ELR (cell line): ENCODE measurements around the gene RUFY1.
A peak's percentile ranks its signal among the peaks of the same experiment; 100 is the strongest.
"Not testable (repeated sequence)": the region's sequence is repeated elsewhere in the genome, so short reads cannot be mapped to it uniquely, and the experiment has no call there.

Experiments used
- DNase-seq: peaks from one replicate; pipeline ENCODE4 v3.0.0-alpha.2; 2015; ENCODE audit warnings: low read depth

The RUFY1 gene, protein sequence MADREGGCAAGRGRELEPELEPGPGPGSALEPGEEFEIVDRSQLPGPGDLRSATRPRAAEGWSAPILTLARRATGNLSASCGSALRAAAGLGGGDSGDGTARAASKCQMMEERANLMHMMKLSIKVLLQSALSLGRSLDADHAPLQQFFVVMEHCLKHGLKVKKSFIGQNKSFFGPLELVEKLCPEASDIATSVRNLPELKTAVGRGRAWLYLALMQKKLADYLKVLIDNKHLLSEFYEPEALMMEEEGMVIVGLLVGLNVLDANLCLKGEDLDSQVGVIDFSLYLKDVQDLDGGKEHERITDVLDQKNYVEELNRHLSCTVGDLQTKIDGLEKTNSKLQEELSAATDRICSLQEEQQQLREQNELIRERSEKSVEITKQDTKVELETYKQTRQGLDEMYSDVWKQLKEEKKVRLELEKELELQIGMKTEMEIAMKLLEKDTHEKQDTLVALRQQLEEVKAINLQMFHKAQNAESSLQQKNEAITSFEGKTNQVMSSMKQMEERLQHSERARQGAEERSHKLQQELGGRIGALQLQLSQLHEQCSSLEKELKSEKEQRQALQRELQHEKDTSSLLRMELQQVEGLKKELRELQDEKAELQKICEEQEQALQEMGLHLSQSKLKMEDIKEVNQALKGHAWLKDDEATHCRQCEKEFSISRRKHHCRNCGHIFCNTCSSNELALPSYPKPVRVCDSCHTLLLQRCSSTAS

DNA sequence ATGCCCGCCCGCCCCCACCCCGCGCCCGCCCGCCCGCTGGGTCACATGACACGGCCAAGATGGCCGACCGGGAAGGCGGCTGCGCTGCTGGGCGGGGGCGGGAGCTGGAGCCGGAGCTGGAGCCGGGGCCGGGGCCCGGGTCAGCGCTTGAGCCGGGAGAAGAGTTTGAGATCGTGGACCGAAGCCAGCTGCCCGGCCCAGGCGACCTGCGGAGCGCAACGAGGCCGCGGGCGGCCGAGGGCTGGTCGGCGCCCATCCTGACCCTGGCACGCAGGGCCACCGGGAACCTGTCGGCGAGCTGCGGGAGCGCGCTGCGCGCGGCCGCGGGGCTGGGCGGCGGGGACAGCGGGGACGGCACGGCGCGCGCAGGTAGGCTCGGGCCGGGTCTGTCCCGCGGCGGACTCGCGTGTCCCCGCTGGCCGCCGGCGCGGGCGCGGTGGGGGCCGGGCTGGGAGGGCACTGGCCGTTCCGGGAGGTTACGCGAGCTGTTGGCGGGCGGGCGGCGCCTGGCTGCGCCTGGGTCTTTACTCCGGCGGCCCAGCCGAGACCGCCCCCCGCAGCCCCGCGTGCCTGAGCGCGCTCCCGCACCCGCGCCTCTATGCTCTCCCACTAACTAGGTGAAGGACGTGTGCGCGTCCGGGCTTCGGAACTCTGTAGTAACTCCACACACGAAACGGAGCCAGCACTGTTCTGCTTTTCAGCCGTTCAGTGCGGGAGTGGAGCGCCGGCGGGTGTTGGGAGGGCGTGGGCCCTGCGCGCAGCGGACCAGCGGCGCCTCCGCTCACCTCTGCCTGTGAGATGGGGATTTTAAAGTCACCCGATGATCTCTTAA lies at the start of gene RUFY1:
TSS of gene RUFY1 (plus strand) at position 44 of the 832 bp plus-strand sequence. CDS start at position 60, 16 bp downstream.
- DNase-seq, result peak; percentile 83

DNA sequence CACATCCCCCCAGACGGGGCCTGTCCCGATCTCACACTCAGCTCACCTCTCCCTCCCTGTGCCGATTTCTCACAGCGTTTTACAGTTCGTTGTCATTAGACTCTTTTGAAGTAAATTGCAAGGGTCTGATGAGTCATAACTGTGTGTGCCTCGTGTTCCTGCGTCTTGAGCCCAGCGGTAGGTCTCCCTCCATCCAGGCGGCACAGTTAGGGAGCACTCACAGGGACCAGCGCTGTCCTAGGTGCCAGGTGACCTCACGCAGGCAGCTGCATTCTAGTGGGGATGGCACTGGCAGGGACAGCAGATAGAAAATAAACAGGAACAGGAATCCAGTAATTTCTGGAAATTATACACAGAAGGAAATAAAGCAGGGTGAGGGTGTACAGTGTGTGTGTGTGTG lies 48.4 kb upstream of the RUFY1 start:
- DNase-seq, result not testable (repeated sequence)

DNA sequence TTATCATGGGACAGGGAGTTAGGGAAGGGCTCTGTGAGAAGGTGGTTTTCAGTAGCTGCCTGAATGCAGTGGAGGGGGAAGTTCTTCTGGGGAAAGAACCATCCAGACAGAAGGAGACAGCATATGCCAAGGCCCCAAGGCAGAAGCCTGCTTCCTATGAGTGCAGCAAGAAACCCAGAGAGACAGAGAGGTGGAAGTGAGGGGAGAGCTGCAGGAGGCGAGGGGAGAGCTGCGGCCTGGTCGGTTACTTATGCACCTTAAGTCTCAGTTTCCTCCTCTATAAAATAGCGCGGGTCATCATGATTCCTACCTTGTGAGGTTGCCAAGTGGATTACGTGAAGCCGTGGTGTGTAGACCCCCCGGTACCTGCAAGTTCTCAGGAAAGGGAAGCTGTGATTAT lies 47.9 kb upstream of the RUFY1 start:
- not testable (repeated sequence) for DNase-seq

DNA sequence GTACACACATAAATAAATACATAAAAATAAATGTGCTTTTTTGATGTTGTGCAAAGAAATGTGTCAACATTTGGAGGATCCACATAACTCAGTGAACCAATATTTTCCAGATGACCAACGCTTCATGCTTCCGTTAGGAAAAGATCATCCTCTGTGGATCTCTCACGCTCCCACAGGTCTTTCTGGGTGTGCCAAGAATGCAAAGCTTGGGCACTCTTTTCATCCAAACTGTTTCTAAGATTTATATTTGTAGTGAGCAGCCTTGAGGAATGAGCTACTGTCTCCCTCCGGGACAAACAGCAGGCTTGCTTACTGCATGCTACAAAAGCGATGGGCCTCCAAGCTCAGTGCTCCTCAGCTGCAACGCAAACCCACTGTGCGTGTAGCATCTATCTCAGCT lies 46.2 kb upstream of the RUFY1 start:
- no peak for DNase-seq

DNA sequence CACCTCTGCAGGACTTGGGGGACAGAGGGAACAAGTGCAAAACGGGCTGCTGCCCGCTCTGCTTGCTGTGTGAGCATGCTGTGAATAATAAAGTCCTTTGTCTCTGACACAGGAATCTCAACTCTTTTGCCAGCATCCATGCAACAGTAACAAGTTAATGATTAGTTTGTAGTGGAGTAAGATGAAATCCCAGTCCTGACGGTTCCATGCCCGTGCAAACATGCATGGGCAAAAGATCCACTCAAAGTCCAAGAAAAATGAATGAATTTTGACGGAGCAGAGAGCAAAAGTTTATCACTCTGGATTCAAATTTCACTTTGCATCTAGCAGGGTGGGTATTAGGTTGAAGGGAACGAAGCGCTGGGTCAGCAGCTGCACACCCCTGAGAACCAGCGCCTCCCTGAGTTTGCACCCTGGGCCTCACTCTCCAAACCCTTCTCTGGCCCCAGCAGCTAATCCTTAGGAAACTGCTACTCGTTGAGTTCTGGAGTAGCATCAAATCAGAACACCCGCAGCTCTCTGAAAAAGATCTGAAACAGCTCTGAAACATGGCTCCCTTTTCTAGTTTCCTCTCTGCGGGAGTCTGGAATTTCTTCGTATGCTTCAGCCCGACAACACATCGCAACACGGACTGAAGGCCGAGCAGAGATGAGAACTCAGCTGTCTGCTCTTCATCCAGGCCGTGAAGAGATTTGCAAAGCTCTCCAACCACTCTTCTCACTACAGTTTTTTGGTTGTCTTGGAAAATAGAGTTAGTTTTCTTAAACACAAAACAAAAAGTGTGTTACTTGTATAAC lies 45.6 kb upstream of the RUFY1 start:
- no peak for DNase-seq

DNA sequence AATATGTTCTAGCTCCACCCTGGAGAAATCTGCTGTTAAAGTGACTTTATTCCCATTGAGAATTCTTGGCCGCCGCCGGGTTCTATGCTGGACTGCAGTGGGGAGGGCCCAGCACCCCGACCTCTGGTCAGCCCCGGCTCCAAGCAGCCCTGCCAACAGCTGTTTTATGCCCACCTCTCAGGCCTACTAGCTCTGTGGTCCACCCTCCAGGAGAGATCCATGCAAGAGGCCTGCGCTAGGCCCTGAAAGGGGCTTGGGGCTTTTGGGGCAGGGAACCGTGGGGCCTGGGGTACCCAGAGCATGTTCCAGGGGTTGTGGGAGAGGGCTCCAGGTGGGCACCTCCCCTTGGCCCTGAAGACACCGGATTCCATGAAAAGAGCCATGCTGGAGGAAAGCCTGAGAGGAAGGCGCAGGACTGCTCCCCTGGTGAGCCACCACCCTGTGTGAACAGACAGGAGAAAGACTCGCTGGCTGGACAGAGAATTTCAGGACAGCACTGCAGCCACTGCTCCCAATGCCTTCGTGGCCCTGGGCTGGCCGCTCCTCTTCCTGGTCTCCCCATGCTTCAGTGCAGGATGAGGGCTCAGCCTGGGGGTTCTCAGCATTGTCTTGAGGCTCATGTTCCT lies 44.6 kb upstream of the RUFY1 start:
- DNase-seq, result no peak

DNA sequence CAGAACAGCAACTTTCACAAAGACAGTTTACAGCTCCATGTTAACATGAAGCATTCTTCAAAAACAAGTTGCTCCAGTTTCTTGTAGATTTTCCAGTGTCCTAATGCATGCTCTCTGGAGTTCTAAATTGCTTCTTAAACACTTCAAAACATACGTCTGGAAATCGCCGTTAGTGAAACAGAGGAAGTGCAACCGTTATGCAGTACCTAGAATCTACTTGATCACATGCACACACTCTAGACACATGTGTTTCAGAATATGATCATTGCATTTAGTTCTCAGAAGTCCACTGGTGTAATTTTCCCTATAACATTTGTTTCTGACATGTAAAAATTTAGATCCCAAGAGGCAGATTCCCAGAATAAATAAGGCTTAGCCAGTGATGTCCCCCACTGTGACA lies 41.1 kb upstream of the RUFY1 start:
- DNase-seq, result no peak

DNA sequence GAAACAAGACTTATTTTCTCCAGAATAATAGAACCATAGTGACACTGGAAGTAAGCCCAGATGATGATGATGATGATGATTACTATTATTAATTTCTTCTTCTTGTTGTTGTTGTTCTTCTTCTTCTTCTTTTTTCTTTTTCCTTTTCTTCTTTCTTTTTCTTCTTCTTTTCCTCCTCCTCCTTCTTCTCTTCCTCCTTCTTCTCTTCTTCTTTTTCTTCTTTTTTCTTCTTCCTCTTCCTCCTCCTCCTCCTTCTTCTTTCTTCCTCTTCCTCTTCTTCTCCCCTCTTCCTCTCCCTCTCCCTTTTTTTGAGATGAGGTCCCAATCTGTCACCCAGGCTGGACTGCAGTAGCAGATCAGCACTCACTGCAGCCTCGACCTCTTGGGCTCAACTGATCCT lies 40.5 kb upstream of the RUFY1 start:
- no peak for DNase-seq

DNA sequence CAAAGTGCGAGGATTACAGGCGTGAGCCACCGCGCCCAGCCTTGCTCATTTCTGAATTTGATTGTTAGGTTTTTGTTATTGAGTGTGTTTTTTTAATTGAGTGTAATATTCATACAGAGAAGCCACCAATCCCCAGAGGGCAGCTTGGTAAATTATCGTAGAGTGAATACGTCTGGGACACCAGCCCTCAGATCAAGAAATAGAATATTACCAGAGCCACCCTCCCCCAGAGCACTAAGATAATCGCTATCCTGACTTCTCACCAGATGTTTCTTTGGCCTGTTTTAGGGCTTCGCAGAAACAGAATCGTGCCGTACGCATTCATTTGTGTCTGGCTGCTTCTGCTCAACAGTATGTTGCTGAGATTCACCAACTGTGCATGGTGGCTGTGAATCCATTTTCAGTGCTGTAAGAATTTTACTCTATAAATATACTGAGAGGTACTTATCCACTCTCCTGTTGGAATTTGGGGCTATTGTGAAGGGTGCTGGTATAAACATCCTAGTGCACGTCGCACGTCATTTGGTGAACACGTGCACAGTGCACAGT lies 37.8 kb upstream of the RUFY1 start:
- DNase-seq, result no peak

DNA sequence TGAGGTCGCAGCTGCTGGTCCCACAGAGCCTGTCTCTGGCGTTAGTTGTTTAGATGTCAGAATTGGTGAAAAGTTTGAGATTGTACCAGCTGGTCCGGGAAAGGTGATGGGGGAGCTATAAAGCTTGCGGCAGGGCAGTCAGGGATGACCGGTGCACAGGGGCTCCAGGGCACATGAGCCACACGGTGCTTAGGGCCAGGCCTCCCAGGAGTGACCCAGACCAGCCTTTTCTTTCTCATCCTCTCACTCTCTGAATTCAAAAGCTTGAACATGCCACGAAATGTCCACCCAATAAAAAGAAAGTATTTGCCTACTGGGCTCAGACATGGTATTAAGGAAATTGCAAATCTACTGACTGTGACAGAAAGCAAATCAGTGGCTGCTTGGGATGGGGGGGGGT lies 34.9 kb upstream of the RUFY1 start:
- not testable (repeated sequence) for DNase-seq

DNA sequence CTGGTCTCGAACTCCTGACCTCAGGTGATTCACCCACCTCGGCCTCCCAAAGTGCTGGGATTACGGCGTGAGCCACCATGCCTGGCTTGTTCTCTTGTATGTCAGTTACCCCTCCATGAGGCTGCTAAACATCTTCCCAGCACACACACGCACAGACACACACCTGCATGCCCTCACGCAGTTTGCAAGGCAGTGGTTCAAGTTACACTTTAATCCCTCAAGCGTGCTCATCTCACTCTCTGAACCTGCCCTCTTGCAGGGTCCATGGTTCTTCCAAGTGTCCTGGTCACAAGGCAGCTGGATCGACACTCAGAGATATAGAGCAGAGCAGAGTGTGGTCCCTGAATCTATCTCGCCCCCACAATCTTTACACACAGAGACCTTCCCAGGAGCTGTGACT lies 34.1 kb upstream of the RUFY1 start:
- no peak for DNase-seq

DNA sequence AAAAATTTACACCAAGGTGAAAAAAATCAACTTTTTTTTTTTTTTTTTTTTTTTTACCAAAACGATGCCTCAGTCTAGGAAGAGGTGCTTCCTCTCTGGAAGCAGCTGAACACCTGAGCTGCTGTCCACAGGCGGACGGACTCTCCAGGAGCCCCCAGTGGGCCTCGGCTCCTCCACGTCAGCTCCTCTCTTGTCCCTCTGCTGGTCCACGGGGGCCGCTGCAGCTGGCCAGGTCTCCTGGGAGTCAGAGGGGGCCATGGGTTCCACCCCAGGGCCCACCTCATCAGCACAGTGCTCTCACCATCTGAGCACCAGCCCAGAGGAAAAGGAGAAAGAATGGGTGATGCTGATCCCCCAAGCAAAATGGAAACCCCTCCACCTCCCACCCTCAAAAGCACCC lies 32.6 kb upstream of the RUFY1 start:
- not testable (repeated sequence) for DNase-seq

DNA sequence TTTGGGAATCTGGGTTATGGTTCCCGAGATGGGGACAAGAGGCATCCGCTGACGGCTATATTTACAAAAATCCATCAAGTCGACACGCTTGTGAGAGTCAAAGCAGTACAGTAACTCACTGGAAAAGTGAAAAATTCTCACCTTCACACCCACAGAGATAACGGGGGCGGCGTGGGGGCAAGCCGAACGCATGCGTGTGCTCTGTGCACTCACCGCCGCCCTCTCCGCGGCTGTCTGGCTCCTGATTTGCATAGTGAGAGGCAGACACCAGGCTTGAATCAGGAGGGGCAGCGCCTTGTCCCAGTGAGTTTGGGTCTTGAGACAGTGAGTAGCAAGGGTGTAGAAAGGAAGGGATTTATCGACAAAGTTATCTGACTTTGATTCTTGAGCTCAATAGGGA lies 32.0 kb upstream of the RUFY1 start:
- not testable (repeated sequence) for DNase-seq

DNA sequence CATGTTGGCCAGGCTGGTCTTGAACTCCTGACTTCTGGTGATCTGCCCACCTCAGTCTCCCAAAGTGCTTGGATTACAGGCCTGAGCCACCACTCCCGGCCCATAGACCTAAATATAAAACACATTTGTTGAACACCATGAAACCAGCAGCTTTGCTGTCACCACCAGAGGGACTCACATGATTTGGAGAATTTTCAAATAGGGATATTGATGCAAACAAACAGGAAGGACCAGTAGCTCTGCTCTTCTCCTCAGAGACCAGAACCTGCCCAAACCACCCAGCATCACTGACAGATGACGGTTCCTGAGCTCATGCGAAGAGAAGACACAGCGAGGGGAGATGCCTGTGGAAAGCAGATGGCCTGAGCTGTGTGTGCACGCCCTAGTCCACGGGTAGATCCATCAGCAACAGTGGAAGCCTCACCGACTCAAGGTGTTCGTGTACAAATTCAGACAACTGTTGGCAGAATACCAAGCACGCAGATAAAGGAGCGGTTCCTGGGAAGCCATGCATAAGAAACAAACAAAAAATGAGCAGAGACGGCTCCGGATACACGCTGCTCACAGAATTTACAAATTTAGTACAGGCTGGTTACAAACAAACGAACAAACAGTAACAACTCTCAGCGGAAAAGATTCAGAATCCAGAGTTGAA lies 30.8 kb upstream of the RUFY1 start:
- DNase-seq, result not testable (repeated sequence)

DNA sequence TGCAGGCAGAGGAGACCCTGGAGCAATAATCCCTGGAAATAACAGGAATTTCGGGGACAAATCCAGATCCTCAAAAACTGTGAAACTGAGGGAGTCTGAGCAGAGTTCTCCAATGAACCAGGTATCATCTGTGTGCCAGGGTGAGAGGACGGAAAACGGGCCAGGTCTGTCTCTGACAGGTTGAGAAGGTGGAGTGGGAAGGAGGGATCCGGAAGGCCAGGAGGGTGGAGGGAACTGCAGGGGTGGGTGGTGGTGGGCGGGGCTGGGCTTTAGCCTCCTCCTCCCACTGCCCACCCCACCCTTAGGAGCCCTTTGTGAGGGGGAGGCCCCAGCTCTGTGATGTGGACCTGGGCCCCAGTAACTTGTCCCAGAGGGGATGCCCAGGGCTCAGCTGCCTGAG lies 28.2 kb upstream of the RUFY1 start:
- DNase-seq, result not testable (repeated sequence)

DNA sequence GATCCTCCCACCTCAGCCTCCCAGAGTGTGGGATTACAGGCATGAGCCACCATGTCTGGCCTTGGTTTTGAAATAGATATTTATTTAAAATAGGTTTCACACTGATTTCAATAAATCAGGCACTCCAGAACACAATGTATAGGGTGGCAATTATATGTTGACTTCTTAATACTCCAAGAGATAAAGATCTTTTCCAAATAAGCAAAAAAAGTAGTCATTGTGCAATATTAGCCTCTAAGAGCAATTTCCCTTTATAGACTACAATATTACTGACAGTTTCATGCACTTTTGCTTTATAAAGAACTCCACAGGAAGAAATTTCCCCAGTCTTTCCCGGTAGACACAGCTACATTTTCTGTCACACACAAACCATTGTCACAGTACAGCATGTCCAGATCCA lies 23.4 kb upstream of the RUFY1 start:
- no peak for DNase-seq

DNA sequence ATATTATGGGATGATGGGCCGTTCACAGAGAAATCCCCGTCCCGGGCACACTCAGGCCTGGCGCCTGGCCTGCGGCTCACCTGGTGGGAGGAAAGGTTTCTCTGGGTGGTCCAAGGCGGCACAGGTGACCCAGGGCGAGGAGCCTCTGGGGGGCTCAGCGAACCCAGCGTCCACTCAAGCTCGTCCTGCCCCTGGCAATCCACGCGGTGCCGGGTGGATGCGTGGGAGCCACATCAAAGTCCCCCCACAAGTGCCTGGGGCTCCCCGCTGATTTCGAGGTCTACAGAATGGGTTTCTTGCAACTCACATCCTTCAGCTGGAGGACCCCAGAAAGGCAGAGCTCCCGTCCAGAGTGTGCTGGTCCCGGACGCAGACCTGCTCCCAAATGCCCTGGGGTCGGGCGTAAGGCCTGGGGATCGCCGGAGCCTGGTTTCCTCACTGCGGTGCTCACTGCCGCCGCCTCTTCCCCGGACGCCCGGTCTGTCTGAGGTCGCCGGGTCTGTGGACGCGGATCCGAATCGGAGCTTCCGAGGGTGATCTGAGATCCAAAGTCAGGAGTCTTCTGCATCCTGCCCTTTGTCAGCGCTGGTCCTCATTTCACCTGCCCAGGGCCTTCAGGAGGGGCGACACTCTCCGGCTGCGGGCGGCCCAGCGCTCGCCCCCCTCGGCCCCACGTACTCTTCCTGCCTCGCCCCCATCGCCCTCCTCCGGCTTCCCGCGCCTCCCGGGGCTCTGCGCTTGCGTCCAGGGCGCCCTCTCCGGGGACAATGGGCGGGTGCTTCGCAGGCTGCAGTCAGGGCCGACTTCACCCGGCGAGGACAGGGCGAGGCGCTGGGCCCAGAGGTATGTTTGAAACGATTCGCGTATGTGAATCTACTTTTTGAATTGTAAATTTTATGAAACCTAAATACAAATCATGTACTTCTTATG lies 20.0 kb upstream of the RUFY1 start:
- no peak for DNase-seq

DNA sequence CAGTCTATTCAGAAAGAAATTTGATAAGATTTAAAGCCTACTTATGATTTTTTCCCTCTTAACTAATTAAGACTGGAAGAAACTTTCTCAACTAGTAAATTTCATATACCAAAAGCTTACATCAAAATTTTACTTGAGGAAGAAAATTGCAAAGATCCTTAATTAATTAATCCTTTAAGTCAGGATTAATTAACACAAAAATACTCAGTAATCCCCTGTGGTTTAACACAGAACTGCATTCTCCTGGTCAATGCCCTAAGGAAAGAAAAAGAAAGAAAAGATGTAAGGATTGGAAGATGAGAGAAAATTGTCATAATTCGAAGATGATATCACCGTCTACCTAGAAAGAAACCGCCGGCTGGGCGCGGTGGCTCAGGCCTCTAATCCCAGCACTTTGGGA lies 17.3 kb upstream of the RUFY1 start:
- no peak for DNase-seq

DNA sequence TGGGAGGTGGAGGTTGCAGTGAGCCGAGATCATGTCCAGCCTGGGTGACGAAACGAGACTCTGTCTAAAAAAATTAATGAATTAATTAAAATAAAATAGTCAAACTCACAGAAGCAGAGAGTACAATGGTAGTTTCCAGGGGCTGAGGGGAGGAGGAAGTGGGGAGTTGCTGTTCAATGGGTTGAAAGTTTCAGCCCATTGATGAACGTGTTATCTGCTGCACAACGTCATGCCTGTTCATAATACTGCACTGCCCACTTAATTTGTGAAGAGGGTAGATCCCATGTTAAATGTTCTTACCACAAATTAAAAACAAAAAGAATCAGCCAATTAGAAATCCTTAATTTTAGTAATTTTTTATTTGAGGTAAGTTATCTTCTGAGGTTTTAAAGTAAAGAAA lies 16.4 kb upstream of the RUFY1 start:
- no peak for DNase-seq
